Measurements from ENCODE around the gene CRELD2. TPM values are rescaled to one million over a fixed set of nuclear protein-coding genes. Genes with fewer than 3 reads are reported as not detected.

The CRELD2 gene
- total RNA-seq, 1 donor from 2014 or later = 24.9 TPM

DNA sequence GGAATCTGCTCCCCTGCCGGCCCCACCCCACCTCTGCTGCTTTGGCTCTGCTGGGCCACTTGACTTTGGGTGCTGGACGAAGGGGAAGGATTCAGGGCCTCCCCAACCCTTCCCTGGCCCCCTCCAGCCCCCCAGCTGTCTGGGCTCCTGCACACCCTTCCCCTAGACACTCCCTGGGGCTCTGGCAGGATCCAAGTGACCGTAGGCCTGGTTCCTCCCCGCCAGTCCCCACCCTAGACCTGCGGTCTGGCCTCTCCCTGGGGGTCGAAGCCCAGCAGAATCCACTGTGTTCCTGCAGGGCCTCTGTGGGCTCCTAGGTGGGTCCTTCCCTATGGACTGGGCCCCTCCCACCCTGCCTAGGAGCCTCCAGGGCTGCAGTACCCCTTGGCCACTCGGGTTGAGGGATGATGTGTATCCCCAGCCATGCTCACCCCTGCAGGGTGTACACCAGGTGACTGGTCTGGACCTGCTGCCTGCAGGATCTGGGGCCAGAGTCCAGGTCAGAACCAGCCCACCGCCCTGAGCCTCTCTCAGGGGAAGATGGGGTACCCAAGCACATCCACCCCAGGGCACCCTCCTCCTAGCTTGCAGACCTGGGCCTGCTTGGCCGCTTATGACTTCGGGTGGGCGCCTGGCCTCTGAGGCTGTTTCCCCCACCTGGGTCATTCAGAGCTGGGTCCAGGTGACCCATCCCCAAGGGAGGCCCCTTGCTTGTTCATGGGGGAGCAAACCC is 47.8 kb downstream of the CRELD2 start:
- H3K36me3 Mint-ChIP-seq (ENCODE audit: unreplicated experiment) = no peaks in the 10 kb centered on the region
- H3K27ac Mint-ChIP-seq (ENCODE audit: unreplicated experiment) = no peak overlapping the region
- H3K4me1 Mint-ChIP-seq (ENCODE audit: low read depth, unreplicated experiment) = peaks cover 10% of the 10 kb centered on the region
- no peak for DNase-seq
- peaks cover 16% of the 10 kb centered on the region for H3K27me3 Mint-ChIP-seq (ENCODE audit: unreplicated experiment)
- no peak overlapping the region for H3K4me3 Mint-ChIP-seq (ENCODE audit: unreplicated experiment)
- peaks cover 6% of the 10 kb centered on the region for H3K9me3 Mint-ChIP-seq (ENCODE audit: unreplicated experiment)
- TF ChIP-seq, protein P1, sequence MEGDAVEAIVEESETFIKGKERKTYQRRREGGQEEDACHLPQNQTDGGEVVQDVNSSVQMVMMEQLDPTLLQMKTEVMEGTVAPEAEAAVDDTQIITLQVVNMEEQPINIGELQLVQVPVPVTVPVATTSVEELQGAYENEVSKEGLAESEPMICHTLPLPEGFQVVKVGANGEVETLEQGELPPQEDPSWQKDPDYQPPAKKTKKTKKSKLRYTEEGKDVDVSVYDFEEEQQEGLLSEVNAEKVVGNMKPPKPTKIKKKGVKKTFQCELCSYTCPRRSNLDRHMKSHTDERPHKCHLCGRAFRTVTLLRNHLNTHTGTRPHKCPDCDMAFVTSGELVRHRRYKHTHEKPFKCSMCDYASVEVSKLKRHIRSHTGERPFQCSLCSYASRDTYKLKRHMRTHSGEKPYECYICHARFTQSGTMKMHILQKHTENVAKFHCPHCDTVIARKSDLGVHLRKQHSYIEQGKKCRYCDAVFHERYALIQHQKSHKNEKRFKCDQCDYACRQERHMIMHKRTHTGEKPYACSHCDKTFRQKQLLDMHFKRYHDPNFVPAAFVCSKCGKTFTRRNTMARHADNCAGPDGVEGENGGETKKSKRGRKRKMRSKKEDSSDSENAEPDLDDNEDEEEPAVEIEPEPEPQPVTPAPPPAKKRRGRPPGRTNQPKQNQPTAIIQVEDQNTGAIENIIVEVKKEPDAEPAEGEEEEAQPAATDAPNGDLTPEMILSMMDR (IDR thresholded peaks at IDR 0.05; ENCODE audit: partially characterized antibody, unreplicated experiment) = no peak

- Mint-ChIP-seq H3K4me1 (ENCODE audit: low read depth, unreplicated experiment) (peaks cover 10% of the 10 kb centered on the region), H3K27me3 (ENCODE audit: unreplicated experiment) (peaks cover 16% of the 10 kb centered on the region), H3K9me3 (ENCODE audit: unreplicated experiment) (peaks cover 6% of the 10 kb centered on the region), H3K36me3 (ENCODE audit: unreplicated experiment) (no peaks in the 10 kb centered on the region), H3K4me3 (ENCODE audit: unreplicated experiment) (no peak overlapping the region), H3K27ac (ENCODE audit: unreplicated experiment) (peak overlapping the region; percentile 93)
- peak; percentile 52 for DNase-seq
- TF ChIP-seq, protein P1 (IDR thresholded peaks at IDR 0.05; ENCODE audit: partially characterized antibody, unreplicated experiment) = no peak
These were observed 48.6 kb downstream of the CRELD2 start for GRCh38 chr22:49966774-49967705.

- Mint-ChIP-seq H3K4me3 (ENCODE audit: unreplicated experiment) (peak overlapping the region; percentile 71), H3K9me3 (ENCODE audit: unreplicated experiment) (peaks cover 6% of the 10 kb centered on the region), H3K36me3 (ENCODE audit: unreplicated experiment) (no peaks in the 10 kb centered on the region), H3K27me3 (ENCODE audit: unreplicated experiment) (peaks cover 16% of the 10 kb centered on the region), H3K27ac (ENCODE audit: unreplicated experiment) (peak overlapping the region; percentile 93), H3K4me1 (ENCODE audit: low read depth, unreplicated experiment) (peaks cover 10% of the 10 kb centered on the region)
- TF ChIP-seq, protein P1 (IDR thresholded peaks at IDR 0.05; ENCODE audit: partially characterized antibody, unreplicated experiment) = no peak
- DNase-seq = peak; percentile 76
These were observed 49.3 kb downstream of the CRELD2 start for GRCh38 chr22:49967706-49968208.

DNA sequence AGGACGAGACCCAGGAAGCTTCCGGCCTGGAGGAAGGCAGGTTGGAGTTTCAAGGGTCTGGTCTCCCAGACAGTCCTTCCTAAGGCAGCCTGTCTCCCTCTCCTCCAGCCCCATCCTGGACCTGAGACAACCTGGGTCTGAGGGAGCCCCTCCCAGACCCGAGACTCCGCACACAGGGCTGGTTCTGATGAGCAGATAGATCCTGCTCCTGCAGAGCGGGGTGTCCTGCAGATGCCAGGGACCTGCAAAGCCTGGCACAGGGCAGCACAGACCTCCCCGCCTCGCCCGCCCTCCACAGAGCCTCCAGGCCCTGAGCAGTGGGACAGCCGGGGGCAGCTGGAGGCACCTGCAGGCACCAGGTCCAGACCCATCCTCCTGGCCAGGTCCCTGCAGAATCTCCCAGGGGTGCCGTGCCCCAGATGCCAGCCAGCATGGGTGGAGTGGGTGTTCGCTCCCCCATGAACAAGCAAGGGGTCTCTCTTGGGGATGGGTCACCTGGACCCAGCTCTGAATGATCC is 49.9 kb downstream of the CRELD2 start:
- Mint-ChIP-seq H3K4me1 (ENCODE audit: low read depth, unreplicated experiment) (peaks cover 10% of the 10 kb centered on the region), H3K27me3 (ENCODE audit: unreplicated experiment) (peaks cover 16% of the 10 kb centered on the region), H3K27ac (ENCODE audit: unreplicated experiment) (peak overlapping the region; percentile 93), H3K4me3 (ENCODE audit: unreplicated experiment) (peak overlapping the region; percentile 71), H3K36me3 (ENCODE audit: unreplicated experiment) (no peaks in the 10 kb centered on the region), H3K9me3 (ENCODE audit: unreplicated experiment) (peaks cover 6% of the 10 kb centered on the region)
- peak; percentile 25 for DNase-seq
- TF ChIP-seq, protein P1 (IDR thresholded peaks at IDR 0.05; ENCODE audit: partially characterized antibody, unreplicated experiment) = no peak
